Right ventricle myocardium inferior (tissue), 1 donor: ENCODE measurements around the gene TSKU. TPM values are rescaled to one million over a fixed set of nuclear protein-coding genes. Genes with fewer than 3 reads are reported as not detected.

Source experiments
- ATAC-seq: fragments of 200-7000 bp; cut with Tn5 transposase; one replicate; pipeline ENCODE4 v1.9.1; 2020; ENCODE audit warnings: mild to moderate bottlenecking, moderate library complexity
- DNase-seq: peaks from one replicate; pipeline ENCODE4 v3.0.0; 2021; ENCODE audit errors: missing footprints
- intact Hi-C: fragments of 100-400 bp; cut with DNase I; formaldehyde crosslinking; loops from one replicate; pipeline ENCODE4 v1.11.0; 2022
- total RNA-seq: library from RNA; stranded (reverse); fragmentation: NEBNext Ultra II Directional; extraction: Animal tissue kit (Norgen Biotek cat#: 25700); gene quantifications from one replicate; pipeline ENCODE4 v1.2.1, GENCODE V29; 2021
- donor health status: DM: no; HTN: yes; CAD: no; lungs with severe emphysema.

TSKU gene
- total RNA-seq, 1 donor from 2014 or later, result 16.2 TPM

- ATAC-seq, result no peak
- intact Hi-C loops, result no loop called here
- DNase-seq, result no peak
Observed at GRCh38 chr11:76748948-76749347, 34.2 kb upstream of the TSKU start.

GRCh38 chr11:76750067-76750466, 33.1 kb upstream of the TSKU start:
- DNase-seq, result no peak
- intact Hi-C loops, result no loop called here
- no peak for ATAC-seq

GRCh38 chr11:76750746-76751145, 32.4 kb upstream of the TSKU start:
- ATAC-seq (no peak), DNase-seq (no peak)
- intact Hi-C loops, result no loop called here

GRCh38 chr11:76752321-76753143, 30.6 kb upstream of the TSKU start:
- peak; percentile 91 for DNase-seq
- ATAC-seq, result peak; percentile 95
- intact Hi-C loops, result no loop called here

- ATAC-seq (no peak), DNase-seq (no peak)
- intact Hi-C loops, result no loop called here
Observed at GRCh38 chr11:76753449-76753848, 29.7 kb upstream of the TSKU start.

- no peak for ATAC-seq
- intact Hi-C loops, result no loop called here
- no peak for DNase-seq
Observed at GRCh38 chr11:76753950-76754349, 29.2 kb upstream of the TSKU start.

- intact Hi-C loops, result no loop called here
- DNase-seq, result no peak
Observed at GRCh38 chr11:76756341-76756741, 26.8 kb upstream of the TSKU start.

GRCh38 chr11:76758311-76758710, 24.8 kb upstream of the TSKU start:
- intact Hi-C loops, result no loop called here
- ATAC-seq (no peak), DNase-seq (no peak)

More at GRCh38 chr11:76756341-76756741, 26.8 kb upstream of the TSKU start:
- no peak for ATAC-seq

- no peak for DNase-seq
- ATAC-seq, result no peak
- intact Hi-C loops, result no loop called here
Observed at GRCh38 chr11:76759092-76759491, 24.1 kb upstream of the TSKU start.

GRCh38 chr11:76759517-76759916, 23.6 kb upstream of the TSKU start:
- DNase-seq (no peak), ATAC-seq (no peak)
- intact Hi-C loops, result no loop called here

GRCh38 chr11:76760236-76760635, 22.9 kb upstream of the TSKU start:
- intact Hi-C loops, result no loop called here
- ATAC-seq (no peak), DNase-seq (no peak)

GRCh38 chr11:76761718-76762355, 21.3 kb upstream of the TSKU start:
- ATAC-seq (no peak), DNase-seq (no peak)
- intact Hi-C loops, result no loop called here

- no peak for ATAC-seq
- no peak for DNase-seq
- intact Hi-C loops, result no loop called here
Observed at GRCh38 chr11:76762356-76762752, 20.8 kb upstream of the TSKU start.

- intact Hi-C loops, result no loop called here
- ATAC-seq (no peak), DNase-seq (no peak)
Observed at GRCh38 chr11:76762867-76763572, 20.1 kb upstream of the TSKU start.

- intact Hi-C loops, result no loop called here
- no peak for DNase-seq
- ATAC-seq, result peak; percentile 23
Observed at GRCh38 chr11:76763573-76764346, 19.4 kb upstream of the TSKU start.

- ATAC-seq (no peak), DNase-seq (no peak)
- intact Hi-C loops, result no loop called here
Observed at GRCh38 chr11:76764941-76765665, 18.1 kb upstream of the TSKU start.

- intact Hi-C loops, result no loop called here
- ATAC-seq (peak; percentile 55), DNase-seq (no peak)
Observed at GRCh38 chr11:76765863-76766350, 17.2 kb upstream of the TSKU start.

- ATAC-seq (no peak), DNase-seq (no peak)
- intact Hi-C loops, result no loop called here
Observed at GRCh38 chr11:76766521-76766920, 16.6 kb upstream of the TSKU start.
